G401 (cell line): Measurements from ENCODE around the gene CTSD. TPM values are rescaled to one million over a fixed set of nuclear protein-coding genes. Genes with fewer than 3 reads are reported as not detected.

ENCODE experiments used
- DNase-seq: peaks from one replicate; pipeline ENCODE4 v3.0.0-alpha.2; 2015; ENCODE audit warnings: low spot score
- in situ Hi-C: cut with HindIII; loops from 2 replicates; pipeline ENCODE4 v1.10.0; 2016; ENCODE audit warnings: low sequenced_read_pairs, mixed read lengths
- total RNA-seq: library from RNA; depleted of rRNA; stranded (reverse); fragments of >200 nt; shearing (Covaris generic); gene quantifications from 2 replicates; pipeline ENCODE4 v1.2.3, GENCODE V29; 2014

Gene CTSD
- total RNA-seq, 1 experiment from 2014 or later, result 219 TPM

DNA sequence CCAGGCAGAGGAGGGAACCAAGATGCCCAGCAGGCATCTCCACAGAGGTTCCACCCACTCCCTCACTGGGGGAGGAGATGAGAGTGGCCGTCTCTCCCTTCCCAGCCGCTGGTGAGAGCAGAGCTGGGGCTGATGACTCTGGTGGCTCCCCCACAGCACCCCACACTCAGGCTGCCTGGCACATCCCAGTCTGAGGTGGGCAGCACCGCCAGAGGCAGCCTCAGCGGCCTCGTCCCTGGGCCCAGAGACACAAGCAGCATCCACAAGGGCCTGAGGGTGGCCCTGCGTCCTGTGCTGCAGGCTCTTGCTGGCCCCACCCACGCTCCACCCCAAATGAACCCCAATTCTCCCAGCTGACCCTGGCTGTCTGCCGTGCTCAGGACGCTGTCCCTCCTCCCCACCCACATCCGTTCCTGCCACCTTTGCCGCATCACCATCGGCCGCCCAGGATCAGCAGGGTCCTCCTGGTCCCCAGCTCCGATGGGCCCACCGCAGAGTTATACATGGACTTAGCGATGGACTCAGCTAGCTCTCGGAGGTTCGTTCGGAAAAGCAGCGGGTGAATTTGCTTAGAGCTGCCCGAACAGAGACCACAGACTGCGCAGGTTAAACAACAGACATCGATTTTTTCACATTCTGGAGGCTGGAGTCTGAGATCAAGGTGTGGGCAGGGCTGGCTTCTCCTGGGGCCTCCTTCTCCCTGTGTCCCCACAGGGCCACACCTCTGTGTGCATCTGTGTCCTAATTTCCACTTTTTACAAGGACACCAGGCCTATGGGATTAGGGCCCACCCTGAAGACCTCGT, 20.2 kb upstream of the CTSD start:
- in situ Hi-C loops, result no loop called here
- no peak for DNase-seq

- DNase-seq, result no peak
- in situ Hi-C loops, result no loop called here
These were observed 19.4 kb upstream of the CTSD start for GRCh38 chr11:1782831-1783724.

DNA sequence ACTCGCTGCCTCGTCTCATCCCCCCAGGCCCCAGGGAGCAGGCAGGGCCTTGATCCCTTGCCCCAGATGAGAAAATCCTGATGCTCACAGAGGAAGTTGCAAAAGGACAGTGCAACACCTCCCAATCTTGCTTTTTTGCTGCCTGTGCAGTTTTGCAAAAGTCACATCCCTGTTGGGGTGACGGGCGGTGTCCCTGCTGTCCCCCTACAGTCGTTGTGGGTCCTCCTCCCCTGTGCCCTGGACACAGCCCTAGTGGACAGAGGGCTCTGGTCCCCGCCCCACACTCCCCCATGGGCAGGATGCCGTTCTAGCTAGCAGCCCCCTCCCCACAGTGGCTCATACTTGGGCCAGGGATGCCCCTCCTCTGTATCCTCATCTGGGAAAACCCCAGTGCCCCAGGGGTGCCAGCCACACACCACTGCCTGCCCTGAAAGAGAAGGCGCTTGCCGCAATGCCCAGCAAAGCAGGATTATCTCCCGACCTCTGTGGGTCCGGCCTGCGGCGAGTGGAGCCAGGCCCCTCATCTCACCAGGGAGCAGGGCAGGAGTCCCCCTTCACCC, 18.4 kb upstream of the CTSD start:
- in situ Hi-C loops, result no loop called here
- no peak for DNase-seq

DNA sequence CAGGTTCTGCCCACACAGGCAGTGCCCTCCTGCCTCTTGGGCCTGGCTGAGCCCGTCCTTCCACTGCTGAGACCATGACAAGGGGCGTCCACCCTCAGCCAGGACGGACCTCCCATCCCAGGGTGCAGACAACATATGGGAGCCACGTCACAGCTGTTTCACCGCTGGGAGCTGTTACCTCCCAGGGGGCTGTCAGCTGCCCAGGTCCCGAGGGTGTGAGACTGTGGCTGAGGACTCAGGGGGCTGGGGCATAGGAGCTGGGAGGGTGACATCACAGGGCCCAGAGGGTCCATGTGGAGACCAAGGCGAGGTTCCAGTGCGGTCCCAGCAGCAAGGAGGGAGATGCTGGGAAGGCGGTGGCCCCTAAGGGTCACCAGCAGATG, 17.9 kb upstream of the CTSD start:
- DNase-seq, result no peak
- in situ Hi-C loops, result no loop called here

- in situ Hi-C loops, result no loop called here
- DNase-seq, result no peak
These were observed 17.2 kb upstream of the CTSD start for GRCh38 chr11:1780700-1781592.

- in situ Hi-C loops, result no loop called here
- DNase-seq, result no peak
These were observed 16.3 kb upstream of the CTSD start for GRCh38 chr11:1779806-1780699.

- in situ Hi-C loops, result no loop called here
- no peak for DNase-seq
These were observed 15.5 kb upstream of the CTSD start for GRCh38 chr11:1779034-1779805.

GRCh38 chr11:1778141-1778911, 14.6 kb upstream of the CTSD start:
- no peak for DNase-seq
- in situ Hi-C loops, result no loop called here

DNA sequence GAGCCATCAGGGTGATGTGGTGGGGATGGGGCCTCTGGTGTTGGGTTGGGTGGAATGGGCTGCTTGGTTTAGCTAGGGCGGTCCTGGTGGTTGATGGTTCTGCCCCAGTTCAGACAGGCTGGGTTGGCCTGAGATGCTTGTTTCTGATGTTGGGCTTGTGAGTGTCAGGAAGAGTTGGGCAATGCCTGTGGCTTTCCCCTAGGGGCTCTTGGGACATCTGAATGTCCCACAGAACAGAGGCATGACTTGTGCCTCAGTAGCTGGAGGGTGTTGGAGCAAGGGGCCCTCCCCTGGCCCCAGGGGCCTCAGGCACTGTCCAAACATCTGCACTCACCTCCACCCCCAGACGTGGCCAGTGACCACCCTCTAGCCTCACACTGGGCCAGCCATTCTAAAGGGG, 14.0 kb upstream of the CTSD start:
- DNase-seq, result no peak

GRCh38 chr11:1776944-1777715, 13.4 kb upstream of the CTSD start:
- DNase-seq, result no peak
- in situ Hi-C loops, result no loop called here

More for the DNA sequence above, 14.0 kb upstream of the CTSD start:
- in situ Hi-C loops, result no loop called here

- in situ Hi-C loops, result no loop called here
- no peak for DNase-seq
These were observed 12.7 kb upstream of the CTSD start for GRCh38 chr11:1776331-1776851.

GRCh38 chr11:1774886-1775285, 11.2 kb upstream of the CTSD start:
- in situ Hi-C loops, result no loop called here
- DNase-seq, result no peak

GRCh38 chr11:1773994-1774550, 10.3 kb upstream of the CTSD start:
- in situ Hi-C loops, result no loop called here
- DNase-seq, result no peak

GRCh38 chr11:1773131-1773993, 9.6 kb upstream of the CTSD start:
- DNase-seq, result no peak
- in situ Hi-C loops, result no loop called here
